Hematopoietic multipotent progenitor cell treated with erythropoietin and hydrocortisone succinate and interleukin-3 and kit ligand, for 8 days (in vitro differentiated cells): ENCODE results near the gene FAM120B.

Experiments
- DNase-seq: peaks from one replicate; pipeline ENCODE4 v3.0.0-alpha.2; 2015

The FAM120B gene

DNA sequence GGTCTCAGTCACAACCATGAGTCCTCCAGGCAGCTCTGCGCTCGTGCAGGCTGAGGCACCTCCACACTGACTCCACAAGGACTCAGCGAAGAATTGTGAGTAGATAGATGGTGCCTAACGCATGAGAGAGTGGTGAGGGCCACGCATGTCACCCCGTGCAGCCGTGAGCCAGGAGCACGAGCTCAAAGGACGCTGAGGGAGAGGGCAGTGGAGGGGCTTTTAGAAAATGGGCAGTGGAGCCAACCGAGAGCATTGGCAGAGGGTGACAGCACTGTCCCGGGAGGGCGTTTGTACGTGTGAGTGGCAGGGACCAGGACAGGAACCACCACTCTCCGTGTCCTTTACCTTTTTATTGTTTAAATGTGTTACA, 141.0 kb downstream of the FAM120B start:
- no peak for DNase-seq

DNA sequence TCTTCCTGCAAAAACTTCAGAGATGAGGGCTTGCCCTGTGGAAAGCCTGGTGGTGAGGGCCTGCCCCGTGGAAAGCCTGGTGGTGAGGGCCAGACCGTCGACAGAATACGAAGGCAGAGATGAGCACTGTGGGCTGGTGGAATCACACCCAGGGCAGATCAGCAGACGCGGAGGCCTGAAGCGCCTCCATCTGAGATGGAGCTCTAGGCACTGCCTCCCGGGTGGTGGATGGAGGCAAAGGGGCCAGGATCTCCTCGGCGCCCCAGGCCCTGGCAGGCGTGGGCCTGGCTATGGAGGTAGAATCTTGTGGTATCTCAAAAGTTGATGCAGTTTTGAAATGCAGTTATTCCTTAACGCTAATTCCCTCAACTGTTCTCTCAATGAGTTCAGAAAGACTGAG, 141.8 kb downstream of the FAM120B start:
- no peak for DNase-seq

DNA sequence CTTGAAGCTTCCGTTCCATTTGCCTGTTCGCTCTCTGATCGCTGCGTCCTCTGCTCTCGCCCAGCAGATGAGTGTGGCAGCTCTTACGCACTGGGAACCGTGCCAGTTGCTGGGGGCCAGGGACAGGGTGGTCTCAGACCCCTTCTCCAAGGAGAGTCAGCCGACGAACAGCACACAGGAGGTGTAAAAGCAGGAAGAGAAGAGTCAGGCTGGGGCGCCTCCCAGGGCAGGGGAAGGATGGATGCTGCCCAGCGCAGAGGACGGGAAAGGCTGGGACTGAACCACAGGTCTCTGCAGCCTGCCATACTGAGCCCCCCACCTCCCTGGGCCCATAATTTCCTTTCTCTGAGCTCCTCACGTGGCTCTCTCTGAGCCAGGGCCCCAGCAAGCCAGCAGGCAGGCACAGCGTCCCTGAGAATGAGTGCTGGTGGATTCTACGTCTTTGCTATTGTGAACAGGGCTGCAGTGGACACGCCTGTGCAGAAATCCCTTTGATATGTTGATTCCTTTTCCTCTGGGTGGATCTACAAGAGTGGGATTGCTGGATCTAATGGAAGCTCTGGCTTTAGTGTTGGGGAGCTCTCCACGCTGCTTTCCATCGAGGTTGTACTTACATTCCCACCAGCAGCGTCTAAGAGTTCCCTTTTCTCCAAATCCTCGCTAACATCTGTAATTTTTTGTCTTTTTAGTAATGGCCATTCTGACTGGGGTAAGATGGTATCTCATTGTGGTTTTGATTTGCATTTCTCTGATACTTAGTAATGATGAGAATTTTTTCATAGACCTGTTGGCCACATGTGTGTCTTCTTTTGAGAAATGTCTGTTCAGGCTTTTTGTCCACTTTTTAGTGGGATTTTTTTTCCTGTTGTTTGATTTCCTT, 142.4 kb downstream of the FAM120B start:
- DNase-seq = no peak

DNA sequence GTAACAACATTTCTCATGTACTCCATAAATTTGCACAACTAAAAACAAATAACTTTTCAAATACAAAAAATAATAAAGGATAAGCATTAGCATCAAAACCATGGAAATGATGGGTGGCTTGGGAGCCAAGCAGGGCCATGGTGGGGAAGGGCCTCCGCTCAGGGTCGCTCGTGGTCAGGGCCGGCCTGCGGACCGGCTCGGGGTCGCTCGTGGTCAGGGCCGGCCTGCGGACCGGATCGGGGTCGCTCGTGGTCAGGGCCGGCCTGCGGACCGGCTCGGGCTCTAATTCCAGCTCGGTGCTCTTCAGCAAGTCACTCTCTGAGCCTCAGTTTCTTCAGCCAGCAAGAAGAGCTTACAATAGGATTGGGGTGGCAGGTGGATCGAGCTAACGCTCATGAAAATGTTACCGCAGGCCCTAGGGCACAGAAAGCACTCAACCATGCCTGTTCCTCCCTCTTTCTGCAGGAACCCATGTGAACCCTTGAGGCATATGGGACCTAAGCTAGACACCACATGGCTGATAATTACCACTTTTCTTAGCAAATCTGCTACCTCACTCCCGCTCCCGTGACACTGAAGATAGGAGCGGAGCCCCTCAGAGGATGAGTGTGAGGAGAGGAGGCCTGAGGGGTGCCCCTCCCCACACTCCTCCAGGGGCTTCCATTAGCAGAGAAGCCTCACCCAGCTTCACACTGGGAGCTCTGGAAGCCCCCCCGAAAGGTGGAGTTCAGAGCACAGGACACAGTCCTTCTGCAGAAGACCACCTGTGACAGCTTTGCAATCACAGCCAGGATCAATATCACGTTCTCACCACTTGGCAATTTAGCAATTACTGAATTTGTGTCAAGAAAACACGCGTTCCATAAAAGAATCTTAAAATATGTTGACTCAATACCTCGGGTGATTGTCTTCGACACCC, 143.5 kb downstream of the FAM120B start:
- DNase-seq = no peak

DNA sequence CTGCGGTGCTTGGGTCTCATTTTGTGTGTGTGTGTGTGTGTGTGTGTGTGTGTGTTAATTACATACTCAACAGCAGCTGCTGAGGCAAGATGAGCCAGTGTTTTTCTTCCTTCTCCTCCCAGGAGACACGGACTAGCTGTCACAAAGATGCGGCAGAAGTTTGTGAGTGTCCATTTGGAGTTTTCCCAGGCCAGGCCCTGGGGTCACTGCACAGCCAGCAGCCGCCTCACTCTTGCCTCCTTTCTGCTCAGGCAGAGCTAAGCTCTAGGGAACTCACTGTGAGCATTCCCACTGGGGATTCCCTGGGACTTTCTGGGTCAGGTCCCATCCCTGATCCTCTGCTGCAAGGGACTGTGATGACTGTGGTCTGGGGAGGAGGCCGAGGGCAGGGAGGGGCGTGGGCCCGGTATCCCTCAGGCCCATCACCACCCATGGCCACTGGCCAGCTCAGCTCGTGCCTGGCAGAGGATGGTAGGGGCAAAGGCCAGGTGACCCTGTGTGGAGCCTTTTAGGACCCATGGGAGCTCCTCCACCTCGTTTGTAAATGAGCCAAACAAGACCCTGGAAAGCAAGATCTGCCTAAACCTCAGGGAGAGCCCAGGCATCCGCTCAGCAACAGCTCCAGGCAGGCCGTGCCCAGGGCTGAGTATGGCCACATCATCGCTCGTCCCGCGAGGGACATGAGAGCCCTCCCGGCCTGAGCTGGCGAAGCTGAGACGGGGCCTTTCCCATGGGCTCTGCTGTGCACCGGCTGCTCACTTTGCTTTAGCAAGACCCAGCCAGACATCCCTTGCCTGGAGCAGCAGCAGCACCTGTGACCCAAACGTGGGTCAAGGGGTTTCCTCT, 144.6 kb downstream of the FAM120B start:
- DNase-seq = no peak

DNA sequence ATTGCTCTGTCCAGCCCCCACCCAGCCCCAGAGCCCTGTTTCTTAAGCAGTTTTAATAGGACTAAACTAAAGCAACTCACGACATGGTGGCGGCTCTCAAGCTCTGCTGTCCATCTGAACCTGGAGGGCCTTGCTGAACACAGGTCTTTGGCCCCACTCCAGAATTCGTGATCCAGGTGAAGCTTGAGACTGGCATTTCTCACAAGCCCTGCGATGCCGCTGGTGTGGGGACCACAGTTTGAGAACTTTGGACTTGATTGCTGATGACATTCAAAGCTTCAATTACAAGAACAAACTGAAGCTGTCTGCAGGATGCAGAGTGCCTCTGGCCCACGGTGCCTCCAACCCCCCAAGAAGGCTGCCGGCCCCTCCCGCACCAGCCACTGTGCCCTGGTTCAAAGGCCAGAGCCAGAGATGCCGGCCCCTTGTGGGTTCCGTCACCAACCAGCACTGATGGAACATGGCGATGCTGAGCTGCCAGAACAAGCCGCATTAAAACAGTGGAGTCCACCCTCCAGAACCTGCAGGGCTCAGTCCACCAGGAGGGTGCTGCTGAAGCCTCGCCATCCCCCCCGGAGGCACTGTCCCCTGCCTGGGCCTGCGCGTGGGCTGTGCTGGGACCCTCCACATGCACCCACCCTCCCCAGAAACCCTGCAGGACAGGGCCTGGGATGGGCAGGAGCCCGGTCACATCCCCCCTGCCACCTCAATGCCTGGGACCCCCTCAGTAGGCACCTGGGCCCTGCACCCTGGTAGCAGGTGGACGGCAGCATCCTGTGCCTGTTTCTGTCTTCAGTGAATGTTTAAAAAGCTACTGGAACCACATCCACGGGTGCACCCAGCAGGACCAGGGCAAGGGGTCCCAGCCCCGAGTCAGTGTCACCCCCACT, 145.4 kb downstream of the FAM120B start:
- no peak for DNase-seq

DNA sequence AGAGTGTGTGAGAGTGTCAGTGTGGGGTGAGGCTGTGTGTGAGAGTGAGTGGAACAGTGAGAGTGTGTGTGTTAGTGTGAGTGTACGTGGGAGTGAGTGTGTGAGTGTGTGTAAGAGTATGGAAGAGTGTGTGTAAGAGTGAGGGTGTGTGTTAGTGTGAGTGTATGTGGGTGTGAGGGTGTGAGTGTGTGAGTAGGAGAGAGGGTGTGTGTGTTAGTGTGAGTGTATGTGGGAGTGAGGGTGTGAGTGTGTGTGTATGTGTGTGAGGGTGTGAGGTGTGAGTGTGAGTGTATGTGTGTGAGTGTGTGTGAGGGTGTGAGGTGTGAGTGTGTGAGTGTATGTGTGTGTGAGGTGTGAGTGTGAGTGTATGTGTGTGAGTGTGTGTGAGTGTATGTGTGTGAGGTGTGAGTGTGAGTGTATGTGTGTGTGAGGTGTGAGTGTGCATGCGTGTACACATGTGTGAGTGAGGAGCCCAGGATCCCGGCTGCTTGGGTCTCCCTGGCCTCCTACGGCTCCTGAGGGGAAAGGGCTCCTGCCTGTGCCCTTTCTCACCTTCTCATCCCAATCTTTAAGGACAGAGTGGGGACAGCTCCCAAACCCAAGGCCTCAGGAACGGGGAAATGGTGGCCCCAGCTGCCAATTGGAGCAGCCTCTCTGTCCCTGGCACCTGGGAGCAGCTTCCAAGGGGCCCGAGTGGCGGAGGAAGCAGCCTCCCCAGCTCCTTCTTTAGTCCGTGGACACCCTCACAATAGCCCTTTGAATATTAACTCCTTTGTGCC, 146.4 kb downstream of the FAM120B start:
- no peak for DNase-seq

DNA sequence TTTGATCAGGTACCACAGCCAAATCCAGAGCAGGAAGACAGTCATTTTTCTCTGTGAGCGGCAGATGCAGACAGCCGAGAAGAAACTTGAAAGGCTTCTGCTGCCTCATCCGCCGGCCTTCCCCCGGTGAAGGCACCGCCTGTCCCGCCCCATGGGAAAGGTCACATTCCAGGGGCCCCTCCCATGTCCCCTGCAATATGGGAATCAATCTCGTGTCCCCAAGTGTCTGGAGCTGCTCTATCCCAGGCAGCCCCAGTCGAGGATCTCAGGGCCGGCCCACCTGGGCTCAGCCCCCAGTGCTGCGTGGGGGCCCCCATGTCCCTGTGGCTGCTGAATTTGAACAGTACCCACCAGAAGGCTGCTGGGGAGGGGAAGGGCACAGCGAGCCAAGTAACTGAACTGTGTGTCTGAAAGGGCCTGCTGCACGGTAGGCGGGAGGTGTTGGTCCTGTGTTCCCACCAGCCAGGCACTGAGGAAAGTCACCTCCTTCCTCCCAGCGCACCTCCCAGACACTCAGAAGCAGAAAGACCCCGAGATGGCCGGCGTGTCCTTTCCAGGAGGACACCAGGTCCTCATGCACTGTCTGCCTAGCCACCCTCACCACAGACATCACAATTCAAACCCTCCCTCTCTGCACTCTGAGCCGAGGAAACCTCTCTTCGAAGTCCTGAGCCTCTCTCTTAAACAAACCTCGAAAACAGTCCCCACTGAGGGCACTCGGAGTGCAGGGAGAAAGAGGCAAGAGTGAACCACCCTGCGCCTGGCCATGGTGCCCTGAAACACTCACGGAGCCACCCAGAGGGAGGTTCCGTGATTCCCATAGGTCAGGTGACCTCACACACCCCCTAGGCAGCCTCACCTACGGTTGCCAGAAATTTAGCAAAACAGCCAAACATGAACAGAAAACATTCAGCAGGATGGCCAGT, 147.3 kb downstream of the FAM120B start:
- no peak for DNase-seq

DNA sequence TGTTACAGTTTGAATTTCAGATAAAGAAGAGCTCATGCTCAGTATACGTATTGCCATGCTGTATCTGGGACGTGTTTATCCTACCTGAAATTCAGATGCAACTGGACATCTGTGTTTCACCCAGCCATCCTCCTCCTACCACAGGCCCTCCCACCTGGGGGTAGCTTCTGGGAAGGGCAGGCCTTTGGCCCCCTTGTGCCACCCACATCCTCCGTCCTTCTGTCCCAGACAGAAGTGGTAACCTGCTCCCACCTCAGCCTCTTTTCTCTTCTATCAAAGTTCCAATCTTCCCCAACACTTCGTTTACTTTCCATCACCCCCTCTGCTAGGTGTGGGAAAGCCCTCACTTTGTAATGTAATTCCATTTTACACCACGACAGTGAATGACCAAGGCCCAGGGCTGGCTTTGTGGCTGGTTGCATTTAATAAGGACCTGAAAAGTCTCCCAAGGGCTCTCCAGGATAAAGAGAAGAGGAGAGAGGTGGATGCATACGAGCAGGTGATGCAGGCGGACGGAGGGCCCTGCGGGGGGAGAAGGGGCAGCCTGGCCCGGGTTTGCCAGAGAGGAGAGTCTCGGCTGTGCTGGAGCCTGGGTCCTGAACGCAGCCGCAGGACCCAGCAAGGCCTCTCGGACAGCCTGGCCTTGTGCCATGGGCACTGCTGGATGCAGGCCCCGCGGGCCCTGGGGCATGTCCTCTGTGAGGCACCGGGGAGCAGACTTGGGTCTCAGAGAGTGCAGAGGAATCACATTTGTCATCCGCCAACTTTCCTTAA, 148.1 kb downstream of the FAM120B start:
- DNase-seq = no peak

DNA sequence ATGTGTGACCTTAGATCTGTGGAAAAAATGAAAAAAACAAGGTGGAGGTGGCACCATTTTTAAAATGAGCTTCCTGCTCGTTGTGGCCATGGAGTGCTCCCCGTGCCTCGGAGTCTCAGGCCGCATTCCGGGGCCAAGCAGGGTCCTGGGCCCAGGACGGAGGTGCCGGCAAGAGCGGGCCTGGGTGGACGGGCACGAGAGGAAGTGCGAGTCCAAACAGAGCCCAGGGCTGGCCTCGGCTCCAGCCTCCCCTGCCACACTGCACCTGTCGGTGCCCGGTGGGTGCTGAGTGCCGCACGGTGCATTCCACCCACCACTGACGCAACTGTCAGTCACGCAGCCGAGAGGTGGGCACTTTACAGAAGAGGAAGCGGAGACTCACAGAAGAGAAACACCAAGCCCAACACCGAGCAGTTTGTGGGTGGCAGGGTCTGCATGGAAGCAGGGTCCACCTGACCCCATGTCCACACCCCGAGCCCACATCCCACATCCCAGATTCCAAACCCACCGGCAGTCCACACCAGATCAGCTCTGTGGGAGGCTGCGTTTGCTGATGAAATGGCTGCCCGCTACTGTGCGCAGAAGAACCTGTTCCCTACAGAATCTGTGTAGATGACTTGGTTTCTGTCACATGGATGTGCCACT, 148.9 kb downstream of the FAM120B start:
- no peak for DNase-seq

DNA sequence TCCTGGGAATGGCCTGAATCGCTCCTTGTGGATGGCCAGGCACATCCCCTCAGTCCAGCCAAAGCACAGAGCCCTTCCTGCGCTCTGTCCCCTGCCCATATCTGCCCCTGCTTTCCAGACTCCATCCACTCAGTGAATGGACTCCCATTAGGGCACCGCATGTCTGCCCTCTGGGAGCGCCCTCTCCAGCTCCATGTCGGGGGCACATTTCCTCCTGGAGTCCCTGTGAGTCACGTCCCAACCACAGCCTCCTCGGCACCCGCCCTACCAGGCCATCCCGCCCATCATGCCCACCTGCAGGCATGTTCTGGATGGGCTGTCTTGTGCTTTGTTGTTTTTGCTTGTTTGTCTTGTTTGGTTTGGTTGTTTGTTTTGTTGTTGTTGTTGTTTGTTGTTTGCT, 149.8 kb downstream of the FAM120B start:
- no peak for DNase-seq
